GM18517 (cell line): Measurements from ENCODE around the gene RABGGTB.
"Not testable (repeated sequence)": the region's sequence is repeated elsewhere in the genome, so short reads cannot be mapped to it uniquely, and the experiment has no call there.

Experiments
- ATAC-seq: cut with Tn5 transposase; IDR thresholded peaks from one replicate; pipeline ENCODE4 v1.9.1; 2021; ENCODE audit warnings: mild to moderate bottlenecking, moderate library complexity; ENCODE audit not compliant: unreplicated experiment

The RABGGTB gene

DNA sequence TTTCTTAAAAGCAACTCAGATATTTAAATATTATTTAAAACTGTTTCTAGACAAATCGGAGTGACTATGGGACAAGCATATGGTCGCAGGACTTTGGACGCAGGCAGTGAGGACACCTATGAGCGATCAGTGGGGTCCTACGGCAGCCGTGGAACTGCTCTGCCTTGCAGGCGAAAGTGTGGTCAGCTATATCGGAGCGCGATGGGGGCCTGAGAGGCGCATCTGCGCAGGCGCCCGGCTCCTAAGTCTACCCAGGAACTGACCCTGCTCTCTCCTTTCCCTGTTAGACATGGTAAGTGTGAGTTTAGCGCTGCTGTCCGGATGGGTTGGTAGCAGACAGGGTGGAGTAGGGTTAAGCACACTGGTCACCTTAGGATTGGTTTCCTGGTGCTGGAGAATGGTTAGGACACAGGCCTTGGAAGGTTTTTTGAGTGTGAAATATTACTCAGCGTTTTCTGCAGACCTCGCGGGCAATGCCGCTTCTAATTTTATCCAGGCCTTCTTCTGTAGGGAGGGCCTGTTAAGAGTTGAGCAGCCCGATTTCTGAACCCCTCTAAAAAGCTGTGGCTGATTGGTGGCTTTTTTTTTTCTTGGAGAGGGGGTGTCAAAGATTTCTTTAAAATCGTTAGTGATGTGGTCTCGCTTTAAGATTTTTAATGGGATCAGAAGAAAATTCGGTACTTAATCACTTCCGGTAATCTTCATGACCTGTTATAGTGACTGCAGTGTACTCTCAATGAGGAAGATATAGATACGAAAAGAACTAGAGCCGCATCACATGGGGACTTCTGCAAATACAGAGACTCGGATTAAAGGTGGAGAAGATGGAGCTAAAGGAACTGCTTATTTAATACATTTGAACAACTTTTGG is at the start of gene RABGGTB:
Gene RABGGTB, plus strand, starts transcription at position 274 of the 871 bp plus-strand sequence. Its CDS starts 16 bp downstream, at position 290.
- peak; percentile 70 for ATAC-seq

DNA sequence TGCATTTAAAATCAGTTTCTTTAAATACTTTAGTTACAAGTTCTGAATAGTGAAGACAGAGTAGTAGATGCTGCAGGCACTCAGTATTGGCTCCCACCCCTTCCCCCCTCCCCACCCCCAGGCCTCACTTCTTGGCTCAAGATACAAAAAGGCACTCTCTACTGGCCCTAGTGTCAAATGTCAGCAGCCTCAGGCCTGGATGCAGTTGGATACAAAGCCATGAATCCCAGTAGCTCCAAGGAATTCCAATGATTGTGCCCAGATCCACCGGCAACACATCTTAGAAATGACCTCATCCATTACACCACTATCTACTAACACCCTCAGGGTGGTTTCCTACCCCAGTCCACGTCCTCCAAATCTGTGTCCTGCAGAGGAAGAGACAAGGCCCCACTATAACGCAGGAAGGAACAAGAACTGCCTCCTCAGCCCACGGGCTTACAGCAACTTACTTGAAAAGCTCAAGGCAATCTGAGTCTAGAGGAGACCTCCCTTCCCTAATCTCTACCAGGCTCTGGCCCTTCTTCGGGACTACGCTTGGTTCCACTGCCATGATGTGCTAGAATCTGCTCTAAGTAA is 43.9 kb upstream of the RABGGTB start:
- ATAC-seq: no peak

DNA sequence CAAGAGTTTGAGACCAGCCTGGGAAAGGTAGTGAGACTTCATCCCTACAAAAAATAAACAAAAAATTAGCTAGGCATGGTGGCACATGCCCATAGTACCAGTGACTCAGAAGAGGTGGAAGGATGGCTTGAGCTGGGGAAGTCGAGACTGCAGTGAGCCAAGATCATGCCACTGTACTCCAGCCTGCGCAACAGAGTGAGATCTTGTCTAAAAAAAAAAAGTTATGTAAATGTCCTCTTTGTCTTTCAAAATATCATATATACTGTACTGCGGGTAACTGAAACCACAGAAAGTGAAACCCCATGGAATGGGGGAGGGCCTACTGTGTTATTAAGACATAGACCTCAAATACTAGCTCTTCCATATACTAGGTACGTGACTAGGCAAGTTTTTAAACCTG is 40.8 kb upstream of the RABGGTB start:
- ATAC-seq: peak; percentile 89

DNA sequence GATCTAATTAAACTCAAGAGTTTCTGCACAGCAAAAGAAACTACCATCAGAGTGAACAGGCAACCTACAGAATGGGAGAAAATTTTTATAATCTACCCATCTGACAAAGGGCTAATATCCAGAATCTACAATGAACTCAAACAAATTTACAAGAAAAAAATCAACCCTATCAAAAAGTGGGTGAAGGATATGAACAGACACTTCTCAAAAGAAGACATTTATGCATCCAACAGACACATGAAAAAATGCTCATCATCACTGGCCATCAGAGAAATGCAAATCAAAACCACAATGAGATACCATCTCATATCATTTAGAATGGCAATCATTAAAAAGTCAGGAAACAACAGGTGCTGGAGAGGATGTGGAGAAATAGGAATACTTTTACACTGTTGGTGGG is 28.8 kb upstream of the RABGGTB start:
- not testable (repeated sequence) for ATAC-seq

DNA sequence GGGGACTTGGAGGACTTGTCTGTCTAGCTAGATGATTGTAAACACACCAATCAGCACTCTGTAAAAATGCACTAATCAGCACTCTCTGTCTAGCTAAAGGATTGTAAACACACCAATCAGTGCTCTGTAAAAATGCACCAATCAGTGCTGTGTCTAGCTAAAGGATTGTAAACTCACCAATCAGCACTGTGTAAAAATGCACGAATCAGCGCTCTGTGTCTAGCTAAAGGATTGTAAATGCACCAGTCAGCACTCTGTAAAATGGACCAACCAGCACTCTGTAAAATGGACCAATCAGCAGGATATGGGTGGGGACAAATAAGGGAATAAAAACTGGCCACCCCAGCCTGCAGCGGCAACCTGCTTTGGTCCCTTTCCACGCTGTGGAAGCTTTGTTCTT is 27.5 kb upstream of the RABGGTB start:
- not testable (repeated sequence) for ATAC-seq

DNA sequence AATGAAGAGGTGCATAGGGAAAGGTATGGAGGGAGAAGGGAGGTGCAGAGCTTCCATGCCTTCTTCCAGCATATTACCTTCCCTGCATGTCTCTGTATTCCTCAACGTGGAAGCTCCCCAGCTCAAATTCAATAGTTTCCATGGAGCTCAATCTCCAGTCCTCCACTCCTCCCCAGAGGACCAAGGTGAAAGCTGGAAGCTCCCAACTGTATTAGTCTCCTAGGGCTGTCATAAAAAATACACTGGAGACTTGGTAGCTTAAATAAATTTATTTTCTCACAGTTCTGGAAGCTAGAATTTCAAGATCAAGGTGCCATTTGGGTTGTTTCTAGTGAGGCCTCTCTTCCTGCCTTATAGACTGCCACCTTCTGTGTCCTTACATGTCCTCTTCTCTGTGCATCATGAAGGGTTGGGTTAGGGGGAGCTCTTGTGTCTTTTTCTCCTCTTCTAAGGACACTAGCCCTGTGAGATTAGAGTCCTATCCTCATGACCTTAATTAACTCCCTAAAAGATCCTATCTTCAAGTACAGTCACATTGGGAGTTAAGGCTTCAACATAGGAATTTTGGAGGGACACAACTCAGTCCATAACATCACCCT is 21.9 kb upstream of the RABGGTB start:
- ATAC-seq: no peak

DNA sequence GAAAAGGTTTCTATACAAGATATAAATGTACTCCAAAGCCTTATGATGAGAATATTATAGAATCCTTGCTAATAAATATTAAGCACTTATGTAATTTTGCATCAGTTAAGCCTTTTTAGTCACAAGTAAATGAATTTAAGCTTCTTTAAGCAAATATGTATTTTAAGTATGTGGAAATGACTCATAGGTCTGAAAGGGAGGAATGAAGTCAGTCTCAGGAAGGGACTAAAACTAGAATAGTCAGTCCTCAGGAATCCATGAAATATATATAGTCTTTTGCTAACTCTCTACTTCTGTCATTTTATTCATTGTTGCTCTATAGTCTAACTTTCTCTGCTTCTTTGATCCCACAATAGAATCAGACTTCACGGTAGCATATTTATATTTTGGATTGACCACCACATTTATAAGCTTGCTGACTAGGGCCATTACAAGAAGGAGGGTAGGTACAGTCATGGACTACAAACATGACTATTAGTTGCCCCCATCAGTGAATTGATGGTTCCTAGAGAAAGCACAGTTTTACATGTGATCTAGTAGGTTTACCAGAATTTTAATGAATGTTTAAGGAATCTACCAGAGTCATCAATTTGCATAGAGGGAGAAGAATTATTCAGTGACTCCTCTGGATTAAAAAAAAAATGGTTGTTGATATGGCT is 20.2 kb upstream of the RABGGTB start:
- no peak for ATAC-seq

DNA sequence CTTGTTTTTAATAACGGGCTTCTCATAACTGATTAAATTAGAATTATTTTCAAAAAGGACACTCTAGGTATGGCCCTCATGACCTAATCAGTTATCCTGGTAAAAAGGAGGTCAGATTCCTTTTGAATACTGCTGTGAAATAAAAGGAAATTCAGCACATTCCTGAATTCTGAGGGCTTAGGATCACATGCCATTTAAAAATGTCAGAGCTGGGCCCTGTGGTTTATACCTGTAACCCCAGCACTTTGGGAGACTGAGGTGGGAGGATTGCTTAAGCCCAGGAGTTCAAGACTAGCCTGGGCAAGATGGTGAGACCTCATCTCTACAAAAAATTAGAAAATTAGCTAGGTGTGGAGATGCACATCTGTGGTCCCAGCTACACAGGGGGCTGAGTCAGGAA is 18.0 kb upstream of the RABGGTB start:
- ATAC-seq: no peak

DNA sequence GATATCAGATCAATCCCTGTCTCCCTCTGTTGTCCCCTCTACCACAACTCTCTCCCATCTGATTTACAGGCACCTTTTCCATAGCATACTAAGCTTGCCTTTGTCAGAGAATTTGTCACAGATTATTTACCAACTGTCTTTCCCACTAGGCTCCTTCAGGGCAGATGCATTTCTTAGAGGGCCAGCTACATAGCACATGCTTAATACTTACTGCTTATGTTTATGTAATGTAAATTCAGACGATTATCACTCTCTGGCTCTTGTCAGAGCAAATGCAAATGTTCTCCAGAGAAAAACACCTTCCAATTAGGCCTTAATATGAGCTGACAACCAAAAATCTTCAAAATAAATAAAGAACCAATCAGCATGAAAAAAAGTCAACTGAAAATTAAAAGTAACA is 15.3 kb upstream of the RABGGTB start:
- no peak for ATAC-seq

DNA sequence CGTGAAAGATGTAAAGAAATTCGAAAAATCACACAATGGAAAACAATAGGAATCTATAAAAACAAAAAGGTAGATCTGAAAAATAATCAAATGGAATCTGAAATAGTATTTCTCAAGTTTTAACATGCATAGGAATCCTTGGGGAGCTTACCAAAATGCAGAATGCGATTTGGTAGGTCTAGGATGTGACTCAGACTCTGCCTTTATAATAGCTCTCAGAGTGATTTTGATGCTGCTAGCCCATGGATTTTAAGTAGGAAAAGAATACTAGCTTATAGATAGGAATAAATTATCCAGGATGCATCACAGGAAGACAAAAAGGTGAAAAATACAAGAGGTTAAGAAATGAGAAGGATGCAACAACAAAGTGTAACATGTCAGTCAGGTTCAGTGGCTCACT is 14.1 kb upstream of the RABGGTB start:
- no peak for ATAC-seq

DNA sequence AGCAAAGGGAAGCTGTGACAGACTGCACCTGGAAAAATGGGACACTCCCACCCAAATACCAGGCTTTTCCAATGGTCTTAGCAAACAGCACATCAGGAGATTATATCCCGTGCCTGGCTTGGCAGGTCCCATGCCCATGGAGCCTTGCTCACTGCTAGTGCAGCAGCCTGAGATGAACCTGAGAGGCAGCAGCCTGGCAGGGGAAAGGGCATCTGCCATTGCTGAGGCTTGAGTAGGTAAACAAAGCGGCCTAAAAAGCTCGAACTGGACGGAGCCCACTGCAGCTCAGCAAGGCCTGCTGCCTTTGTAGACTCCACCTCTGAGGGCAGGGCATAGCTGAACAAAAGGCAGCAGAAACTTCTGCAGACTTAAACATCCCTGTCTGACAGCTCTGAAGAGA is 8.2 kb upstream of the RABGGTB start:
- not testable (repeated sequence) for ATAC-seq

DNA sequence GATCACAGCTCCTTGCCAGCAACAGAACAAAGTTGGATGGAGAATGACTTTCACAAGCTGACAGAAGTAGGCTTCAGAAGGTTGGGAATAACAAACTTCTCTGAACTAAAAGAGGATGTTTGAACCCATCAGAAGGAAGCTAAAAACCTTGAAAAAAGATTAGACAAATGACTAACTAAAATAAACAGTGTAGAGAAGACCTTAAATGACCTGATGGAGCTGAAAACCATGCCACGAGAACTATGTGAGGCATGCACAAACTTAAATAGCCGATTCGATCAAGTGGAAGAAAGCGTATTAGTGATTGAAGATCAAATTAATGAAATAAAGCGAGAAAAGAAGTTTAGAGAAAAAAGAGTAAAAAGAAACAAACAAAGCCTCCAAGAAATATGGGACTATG is 7.4 kb upstream of the RABGGTB start:
- not testable (repeated sequence) for ATAC-seq

DNA sequence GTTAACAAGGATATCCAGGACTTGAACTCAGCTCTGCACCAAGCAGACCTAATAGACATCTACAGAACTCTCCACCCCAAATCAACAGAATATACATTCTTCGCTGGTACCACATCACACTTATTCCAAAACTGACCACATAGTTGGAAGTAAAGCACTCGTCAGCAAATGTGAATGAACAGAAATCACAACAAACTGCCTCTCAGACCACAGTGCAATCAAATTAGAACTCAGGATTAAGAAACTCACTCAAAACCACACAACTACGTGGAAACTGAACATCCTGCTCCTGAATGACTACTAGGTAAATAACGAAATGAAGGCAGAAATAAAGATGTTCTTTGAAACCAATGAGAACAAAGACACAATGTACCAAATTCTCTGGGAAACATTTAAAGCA is 5.9 kb upstream of the RABGGTB start:
- ATAC-seq: not testable (repeated sequence)

DNA sequence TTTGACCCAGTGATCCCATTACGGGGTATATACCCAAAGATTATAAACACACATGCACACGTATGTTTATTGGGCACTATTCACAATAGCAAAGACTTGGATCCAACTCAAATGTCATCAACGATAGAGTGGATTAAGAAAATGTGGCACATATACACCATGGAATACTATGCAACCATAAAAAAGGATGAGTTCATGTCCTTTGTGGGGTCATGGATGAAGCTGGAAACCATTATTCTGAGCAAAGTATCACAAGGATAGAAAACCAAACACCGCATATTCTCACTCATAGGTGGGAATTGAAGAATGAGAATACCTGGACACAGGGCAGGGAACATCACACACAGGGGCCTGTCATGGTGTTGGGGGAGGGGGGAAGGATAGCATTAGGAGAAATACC is 2.1 kb upstream of the RABGGTB start:
- not testable (repeated sequence) for ATAC-seq

DNA sequence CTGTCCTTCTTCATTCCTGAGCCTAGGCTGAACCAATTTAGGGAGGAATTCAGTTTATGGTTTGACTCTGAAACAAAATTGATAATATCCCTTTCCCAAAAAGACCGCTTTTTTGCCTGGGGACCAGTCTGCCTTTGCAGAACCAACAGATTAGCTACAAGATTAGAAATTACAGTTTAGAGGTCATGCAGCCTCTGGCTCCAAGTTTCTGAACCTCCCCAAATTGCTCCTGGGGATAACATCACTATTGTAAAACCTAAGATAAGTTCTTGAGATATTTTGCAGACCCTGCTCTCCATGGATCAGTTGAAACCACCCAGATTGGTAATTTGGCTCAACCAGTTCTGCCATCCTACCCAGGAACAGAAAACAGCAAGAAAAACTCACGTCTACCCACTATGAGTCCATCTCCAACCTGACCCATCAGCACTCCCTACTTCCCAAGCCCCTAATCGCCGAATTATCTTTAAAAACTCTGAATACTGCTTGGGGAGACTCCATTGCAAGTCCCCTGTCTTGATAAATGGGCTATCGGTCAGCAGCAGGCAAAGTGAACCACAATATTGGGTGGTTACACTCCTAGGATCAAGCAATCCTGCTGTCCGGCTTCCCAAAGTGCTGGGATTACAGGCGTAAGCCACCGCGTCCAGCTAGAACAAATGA is 605 bp upstream of the RABGGTB start:
- peak; percentile 25 for ATAC-seq

DNA sequence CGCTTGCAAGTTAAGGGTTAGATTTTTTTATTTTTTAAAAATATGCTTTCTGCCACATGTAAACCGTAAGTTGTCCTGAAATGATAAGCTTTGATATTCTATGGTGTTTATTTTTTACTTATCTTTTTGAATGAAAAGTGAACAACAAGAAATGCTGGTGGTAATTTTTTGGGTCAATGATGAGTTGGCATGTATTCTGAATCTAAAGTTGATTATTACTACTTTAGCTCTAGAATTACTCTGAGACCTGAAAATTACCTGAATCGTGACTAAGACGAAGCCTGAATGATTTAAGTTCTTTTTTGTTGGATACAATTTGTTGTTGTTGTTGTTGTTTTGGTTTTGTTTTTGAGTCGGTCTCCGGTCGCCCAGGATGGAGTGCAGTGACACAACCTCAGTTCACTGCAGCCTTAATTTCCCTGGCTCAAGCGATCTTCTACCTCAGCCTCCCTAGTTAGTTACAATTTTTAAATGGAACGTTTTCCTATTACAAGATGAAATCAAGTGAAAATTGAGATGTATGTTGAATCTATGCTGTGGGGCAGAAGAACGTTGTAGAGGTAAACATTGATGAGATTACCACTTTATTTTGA is 941 bp downstream of the RABGGTB start:
- no peak for ATAC-seq

DNA sequence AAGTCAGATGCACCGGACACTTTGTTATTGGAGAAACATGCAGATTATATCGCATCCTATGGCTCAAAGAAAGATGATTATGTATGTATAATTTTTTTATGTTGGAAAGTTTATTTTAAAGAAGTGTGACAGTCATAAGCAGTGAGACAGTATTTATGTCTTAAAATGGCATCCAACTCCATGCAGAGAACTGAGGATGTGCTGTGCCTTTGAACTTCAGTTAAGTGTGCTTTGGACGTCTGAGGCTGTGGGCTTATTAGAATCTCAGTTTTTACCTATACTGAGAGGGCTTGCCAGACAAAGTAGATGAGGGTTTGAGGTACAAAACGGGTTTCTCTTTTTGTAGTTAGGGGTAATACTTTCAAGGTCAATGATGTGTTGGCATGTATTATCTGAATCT is 1.5 kb downstream of the RABGGTB start:
- ATAC-seq: no peak

DNA sequence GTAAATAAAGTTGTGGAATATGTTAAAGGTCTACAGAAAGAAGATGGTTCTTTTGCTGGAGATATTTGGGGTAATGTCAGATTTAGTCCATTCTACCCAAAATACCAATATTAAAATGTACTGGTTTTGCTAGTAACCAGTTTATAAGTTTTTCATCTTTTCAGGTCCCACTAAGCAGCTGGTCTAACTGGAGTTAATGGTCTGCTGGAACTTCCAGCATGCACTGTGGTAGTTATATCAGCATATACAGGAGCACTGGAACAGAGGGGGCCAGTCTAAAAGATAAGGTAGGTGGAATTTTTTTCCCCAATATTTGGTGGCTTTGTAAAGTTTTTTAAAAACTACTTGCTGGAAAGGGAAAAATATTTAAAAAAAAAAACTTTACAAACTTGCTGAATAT is 3.9 kb downstream of the RABGGTB start:
- no peak for ATAC-seq

DNA sequence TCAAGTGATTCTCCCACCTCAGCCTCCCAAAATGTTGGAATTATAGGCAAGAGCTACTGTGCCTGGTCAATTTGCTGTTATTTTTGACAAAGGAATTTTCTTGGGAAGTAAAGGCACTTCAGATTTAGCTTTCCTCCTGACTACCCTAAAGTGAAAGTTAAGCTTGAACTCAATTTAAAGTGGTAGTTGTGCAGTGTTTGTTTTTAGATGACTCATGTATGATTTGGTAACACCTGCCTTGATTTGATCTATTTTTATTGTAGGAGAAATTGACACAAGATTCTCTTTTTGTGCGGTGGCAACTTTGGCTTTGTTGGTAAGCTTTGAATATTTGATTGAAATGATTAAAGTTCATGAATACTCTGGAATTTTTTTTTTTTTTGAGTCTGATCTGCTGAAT is 5.0 kb downstream of the RABGGTB start:
- no peak for ATAC-seq

DNA sequence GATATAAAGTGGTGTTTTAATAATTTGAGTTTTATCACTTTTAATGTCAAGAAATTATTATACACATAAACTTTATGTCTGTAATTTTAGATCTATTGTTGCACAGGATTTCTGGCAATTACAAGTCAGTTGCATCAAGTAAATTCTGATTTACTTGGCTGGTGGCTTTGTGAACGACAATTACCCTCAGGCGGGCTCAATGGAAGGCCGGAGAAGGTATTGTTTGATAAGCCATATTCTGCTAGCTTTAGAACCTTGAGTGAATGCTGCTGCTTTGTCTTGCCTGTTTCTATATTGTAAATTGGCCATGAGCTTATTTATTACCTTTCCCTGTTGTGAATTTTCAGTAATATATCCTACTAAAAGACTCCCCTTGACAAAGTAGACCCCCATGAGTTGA is 6.0 kb downstream of the RABGGTB start:
- ATAC-seq: no peak

DNA sequence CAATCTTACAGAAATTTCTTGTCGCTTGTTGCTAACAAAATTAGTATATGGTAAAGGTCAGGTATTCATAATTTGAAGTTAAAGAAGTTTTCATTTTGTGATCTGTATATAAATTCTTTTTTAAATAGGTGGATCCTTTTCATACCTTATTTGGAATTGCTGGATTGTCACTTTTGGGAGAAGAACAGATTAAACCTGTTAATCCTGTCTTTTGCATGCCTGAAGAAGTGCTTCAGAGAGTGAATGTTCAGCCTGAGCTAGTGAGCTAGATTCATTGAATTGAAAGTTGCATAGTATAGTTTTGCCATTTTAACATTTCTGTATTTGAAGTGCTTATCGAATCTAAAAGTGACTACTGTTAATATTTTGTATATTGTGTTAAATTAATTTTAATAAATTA is 8.3 kb downstream of the RABGGTB start:
- no peak for ATAC-seq
